Embryonic facial prominence (tissue), 1 donor: ENCODE measurements around the gene OCA2.
"Not testable (repeated sequence)": the region's sequence is repeated elsewhere in the genome, so short reads cannot be mapped to it uniquely, and the experiment has no call there.

Experiments
- DNase-seq: peaks from one replicate; pipeline ENCODE4 v3.0.0-alpha.2; 2016; ENCODE audit errors: extremely low spot score

The OCA2 gene

GRCh38 chr15:27848936-27849335, 250.2 kb downstream of the OCA2 start:
- DNase-seq: not testable (repeated sequence)

- DNase-seq: no peak
Observed at GRCh38 chr15:27847775-27848710, 251.1 kb downstream of the OCA2 start.

DNA sequence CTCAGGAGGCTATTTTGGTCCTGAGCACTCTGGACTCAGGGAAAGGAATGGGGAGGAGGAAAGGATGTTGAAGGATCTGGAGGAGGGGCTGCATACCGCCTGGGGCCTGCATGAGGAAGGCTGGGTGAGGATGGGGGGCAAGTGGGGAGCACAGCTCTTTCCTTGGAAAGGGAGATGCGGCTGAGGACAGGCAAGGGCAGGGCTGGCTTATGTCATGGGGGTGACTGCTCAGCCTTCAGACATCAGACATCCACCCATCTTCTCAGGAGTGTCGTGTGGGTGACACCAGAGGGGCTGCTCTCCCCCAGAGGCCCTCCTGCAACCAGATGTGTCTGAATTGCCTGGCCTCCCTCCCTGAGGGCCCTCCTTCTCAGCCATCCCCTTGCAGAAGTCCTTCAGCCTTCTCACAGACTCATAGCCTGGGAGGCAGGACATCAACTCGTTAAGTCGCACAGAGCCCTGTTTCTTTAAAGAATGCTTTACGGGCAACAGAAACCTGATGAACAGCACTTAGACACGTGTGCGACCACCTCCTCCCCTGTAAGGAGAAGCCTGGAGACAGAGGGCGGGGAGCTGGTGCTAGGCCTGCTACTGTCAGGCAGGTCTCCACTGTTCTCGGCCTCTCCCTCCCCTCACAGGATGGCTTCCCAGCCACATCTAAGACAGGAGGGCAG, 252.3 kb downstream of the OCA2 start:
- no peak for DNase-seq

DNA sequence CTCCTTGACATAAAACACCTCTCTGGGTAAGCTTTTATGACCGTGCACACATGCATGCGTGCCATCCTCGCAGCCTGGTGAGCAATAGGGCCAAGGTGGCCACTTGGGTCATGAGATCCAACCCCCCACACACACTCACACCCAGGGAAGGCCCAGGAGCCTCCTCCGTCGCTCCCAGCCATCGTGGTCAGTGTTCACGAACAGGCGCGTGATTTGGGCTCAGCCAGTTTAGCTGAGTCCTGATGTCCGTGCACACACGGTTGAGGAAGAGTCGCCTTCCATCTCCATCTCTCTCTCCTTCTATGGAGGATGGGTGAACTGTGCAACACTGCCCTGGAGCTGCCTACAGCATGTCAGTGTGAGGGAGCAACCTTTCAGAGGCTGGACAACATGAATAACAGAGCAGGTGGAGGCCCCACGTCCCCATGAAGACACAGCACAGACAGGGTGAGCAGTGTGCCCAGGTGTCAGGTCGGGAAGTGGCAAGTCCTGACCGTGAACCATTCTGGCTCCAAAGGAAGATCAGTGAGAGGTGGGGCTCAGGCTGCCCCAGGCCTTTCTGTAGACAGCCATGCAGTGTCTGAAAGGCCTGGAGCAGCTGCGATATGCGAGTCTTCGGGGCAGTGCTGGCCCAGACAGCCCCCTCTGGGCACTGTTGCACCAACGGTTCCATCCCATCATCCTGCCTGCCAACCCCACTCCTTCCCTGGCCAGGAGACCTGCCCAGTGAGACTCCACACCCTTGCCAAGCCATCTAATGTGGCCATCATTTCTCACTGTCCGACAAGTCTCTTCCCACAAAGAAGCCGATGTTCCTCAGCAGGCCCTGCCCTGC, 253.4 kb downstream of the OCA2 start:
- no peak for DNase-seq

- DNase-seq: no peak
Observed at GRCh38 chr15:27844018-27844666, 255.0 kb downstream of the OCA2 start.

DNA sequence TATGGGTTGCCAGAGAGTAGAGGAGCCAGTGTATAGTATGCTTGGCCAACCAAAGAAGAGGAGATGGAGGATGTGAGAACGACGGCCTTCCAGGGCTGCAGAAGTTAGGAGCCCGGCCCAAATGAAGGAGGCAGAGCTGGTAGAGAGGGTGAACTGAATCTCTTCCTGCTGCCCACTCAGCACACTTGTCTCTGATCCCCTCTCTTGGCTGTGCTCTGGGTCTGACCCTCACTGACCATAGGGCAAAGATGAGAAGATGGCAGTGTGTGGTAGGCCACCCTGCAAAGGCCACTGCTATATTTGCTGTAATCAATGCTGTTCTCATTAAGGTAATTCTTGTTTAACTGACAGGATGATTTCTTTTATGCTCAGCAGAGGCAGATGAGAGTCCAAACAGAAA, 256.0 kb downstream of the OCA2 start:
- DNase-seq: no peak

DNA sequence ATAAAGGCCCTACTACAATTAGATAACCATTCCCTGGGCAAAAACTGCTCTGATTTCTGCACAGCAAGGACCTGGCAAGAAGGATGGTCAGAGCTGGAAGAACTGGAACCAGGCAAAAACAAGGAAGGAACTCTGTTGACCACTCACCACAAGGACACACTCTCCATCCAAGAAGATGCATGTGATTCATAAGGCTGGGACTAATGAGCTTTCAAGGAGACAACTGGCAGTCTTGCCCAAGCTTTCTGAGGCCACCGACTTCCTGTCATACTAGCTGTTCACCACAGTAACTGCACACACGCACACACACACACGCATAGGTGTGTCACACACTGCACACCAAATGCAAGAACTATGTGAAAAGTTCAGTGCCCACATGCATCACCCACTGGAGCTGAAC, 256.6 kb downstream of the OCA2 start:
- no peak for DNase-seq

DNA sequence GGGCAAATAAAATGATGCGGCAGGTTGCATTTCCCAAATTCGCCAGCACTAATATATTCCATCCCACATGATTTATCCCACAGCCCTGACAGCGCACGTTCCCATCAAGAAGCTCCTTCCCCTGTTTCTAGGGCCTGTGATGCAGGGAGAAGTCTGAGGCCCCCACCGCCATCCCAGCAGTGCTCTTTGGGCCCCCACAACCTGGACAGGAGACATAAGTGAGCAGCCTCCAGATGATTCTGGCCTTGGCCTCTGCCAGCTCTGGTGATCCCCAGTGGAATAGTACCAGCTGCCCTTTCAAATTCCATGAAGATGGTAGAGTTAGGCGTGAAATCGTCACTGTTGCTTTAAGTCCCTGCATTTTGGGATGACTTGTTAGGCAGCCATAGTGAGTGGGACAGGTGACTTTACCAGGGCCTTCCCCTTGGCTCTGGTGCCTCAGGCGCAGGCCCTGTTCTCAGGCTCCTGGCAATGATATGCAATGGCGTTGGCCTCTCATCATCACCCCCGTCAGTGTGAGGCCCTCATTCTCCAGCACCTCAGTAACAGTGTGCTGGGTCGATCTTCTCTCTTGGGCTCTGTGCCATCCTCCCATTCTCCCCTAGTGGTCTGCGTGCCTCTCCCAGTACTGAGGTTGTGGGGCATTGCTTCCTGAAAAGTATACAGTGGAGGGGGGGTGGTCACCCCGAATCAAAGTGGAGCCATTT, 263.7 kb downstream of the OCA2 start:
- no peak for DNase-seq

DNA sequence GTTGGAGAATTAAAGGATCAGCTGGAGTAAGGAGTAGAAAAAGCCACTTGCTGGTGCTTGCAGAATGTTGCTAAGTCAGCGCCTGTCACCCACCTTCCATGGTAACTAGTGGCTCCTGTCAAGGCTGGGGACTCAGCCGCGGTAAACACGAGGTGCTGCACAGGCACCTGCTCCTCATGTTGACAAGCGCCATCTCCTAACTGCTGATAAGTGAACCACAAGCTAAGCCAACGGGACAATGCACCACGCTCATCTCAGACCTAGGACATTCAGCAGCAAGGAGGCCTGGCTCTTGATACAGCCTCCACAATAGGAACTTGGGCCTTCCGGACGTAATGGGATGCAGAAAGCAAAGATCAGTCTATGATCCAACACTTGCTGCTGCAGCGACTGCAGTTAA, 264.4 kb downstream of the OCA2 start:
- DNase-seq: no peak

- no peak for DNase-seq
Observed at GRCh38 chr15:27833974-27834373, 265.1 kb downstream of the OCA2 start.

DNA sequence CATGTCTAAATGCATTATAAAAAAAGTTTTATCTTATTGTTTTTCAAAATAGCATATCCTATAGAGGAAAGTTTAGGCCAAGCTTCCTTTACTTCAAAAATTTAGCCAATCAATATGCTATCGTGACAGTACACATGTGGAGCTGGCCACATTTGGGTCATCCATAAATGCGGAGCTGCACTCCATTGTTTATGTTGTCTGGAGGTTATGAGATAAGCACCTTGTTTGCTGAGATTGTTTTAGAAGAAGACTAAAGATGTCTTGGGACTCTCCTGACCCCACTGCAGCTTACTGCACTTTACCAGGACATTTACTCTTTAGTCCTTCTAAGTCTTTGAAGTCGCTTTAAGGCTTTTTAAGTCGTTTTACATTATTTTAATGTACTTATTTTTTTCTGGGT, 265.9 kb downstream of the OCA2 start:
- DNase-seq: no peak

GRCh38 chr15:27832237-27832596, 266.9 kb downstream of the OCA2 start:
- DNase-seq: no peak

GRCh38 chr15:27831384-27832236, 267.5 kb downstream of the OCA2 start:
- no peak for DNase-seq

GRCh38 chr15:27828746-27829145, 270.4 kb downstream of the OCA2 start:
- no peak for DNase-seq

GRCh38 chr15:27826902-27827714, 272.0 kb downstream of the OCA2 start:
- DNase-seq: peak; percentile 13

DNA sequence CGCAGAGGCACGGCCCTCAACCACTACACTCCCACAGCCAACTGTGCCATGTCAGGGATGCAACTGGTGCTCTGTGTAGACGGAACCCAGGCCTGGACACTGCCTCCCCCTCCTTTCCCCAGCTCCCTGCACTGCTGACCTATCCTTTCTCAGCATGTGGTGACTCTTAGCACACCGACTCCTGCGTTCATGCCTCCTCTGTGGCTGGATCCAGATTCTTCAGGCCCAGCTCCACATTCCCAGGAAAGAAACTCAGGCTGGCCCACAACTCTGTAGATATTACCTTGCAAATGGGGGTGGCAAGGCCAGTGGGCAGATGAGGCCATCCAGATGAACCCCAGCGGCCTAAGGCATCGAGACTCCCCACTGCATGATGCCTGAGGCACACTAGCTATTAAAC, 272.7 kb downstream of the OCA2 start:
- no peak for DNase-seq

DNA sequence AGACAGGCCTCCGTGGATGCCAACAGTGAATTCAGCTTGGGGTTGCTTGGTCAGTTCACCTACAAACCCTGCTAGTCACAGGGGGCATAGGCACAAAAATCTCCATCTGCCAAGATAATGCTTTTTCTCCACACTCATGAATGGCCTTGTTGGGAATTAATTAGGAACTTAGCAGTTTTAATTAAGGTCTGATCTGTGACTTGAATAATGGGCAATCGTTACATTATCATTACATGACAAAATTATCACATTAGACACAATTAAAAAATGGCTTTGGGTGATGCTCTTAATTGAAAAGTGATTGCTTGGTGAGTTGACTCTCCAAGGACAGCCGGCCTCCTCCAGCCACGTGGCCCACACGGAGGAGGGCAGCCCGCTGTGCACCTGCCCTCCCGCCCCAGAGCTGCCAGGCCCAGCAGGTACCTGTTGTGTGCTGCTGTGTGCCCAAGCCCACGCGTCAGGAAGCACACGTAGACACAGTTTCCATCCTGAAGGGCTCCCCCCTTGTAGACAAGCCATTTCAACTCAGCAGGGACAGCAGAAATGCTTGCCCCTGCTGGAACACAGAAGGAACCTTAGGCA, 274.2 kb downstream of the OCA2 start:
- no peak for DNase-seq

GRCh38 chr15:27821273-27821672, 277.8 kb downstream of the OCA2 start:
- no peak for DNase-seq

DNA sequence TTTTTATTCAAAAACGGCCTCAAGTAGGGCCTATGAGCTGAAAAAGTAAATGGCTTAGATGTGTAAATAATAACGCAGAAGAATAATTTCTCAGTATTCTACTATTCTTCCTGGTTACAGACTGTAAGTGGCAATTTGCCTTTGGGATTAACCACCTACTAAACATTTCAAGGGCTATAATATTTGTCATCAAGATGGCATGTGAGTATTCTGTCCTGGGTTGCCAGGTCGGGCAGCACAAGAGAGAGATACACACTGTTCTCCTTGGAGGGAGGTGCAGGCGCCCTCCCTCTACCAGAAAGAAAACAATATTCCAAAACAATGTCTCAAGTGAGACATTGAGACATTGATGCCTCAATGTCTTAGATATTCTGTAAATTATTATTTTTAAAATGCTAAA, 278.4 kb downstream of the OCA2 start:
- no peak for DNase-seq
